ENCODE measurements around the gene PCMTD2. TPM values are rescaled to one million over a fixed set of nuclear protein-coding genes. Genes with fewer than 3 reads are reported as not detected.

Gene PCMTD2
- total and polyA plus RNA-seq, 2 of the 8 experiments (the other 6 are each of a cell fraction or from before 2014, with no cell fraction given): 21.4 to 55.1 TPM

- no peak overlapping the region for H2AFZ ChIP-seq (ENCODE audit: low read length)
- H4K20me1 ChIP-seq (replicated peaks in 1 of 2; ENCODE audit: control insufficient read depth in 1 of 2, insufficient read depth in 2 of 2, low read length in 2 of 2): no peaks in the 10 kb centered on the region
Measured at GRCh38 chr20:64226686-64227580, 28.6 kb upstream of the PCMTD2 start.

More at GRCh38 chr20:64226686-64227580, 28.6 kb upstream of the PCMTD2 start:
- 92% methylated on average over 24 of the region's 25 CpGs; no CpG with 5 or more reads in 1 of the 2 experiments for WGBS, 2 experiments (ENCODE audit: extremely low coverage in 1 of 2, insufficient coverage in 1 of 2, insufficient read length in 1 of 2, insufficient replicate concordance in 2 of 2, low coverage in 1 of 2, low lambda C conversion rate in 2 of 2, missing lambda C conversion rate in 1 of 2)
- no peaks in the 10 kb centered on the region for H3K36me3 ChIP-seq (ENCODE audit: control insufficient read depth in 2 of 4, insufficient read depth in 4 of 4, low read length in 3 of 4)
- no peak overlapping the region for H2BK5ac ChIP-seq (ENCODE audit: low read depth, low read length)
- DNase-seq (ENCODE audit: low read depth in 1 of 2, low spot score in 2 of 2) (no peak), FAIRE-seq (no peak)
- TF ChIP-seq HDAC6 (IDR thresholded peaks at IDR 0.05; ENCODE audit: low read depth, low read length) (no peak), RXRA (IDR thresholded peaks at IDR 0.05; ENCODE audit: insufficient read depth, low read depth, low read length) (no peak), SP1 (IDR thresholded peaks at IDR 0.05; ENCODE audit: low read depth, low read length) (no peak), USF2 (IDR thresholded peaks at IDR 0.05; ENCODE audit: low read length) (no peak), GTF2F1 (IDR thresholded peaks at IDR 0.05; ENCODE audit: borderline replicate concordance, low read depth, low read length) (no peak), SRF (IDR thresholded peaks at IDR 0.05; ENCODE audit: low read depth, low read length) (no peak), ASH2L (IDR thresholded peaks at IDR 0.05; ENCODE audit: low read length) (no peak)
- H2BK20ac ChIP-seq (ENCODE audit: low read length): no peak overlapping the region
- no peaks in the 10 kb centered on the region for H3K23me2 ChIP-seq (ENCODE audit: low read depth, low read length)
- H3K79me2 ChIP-seq (ENCODE audit: control insufficient read depth in 1 of 2, insufficient read depth in 2 of 2, low read length in 2 of 2): no peaks in the 10 kb centered on the region
- no peak overlapping the region for H3K14ac ChIP-seq (ENCODE audit: insufficient read length)
- H3K4ac ChIP-seq (replicated peaks; ENCODE audit: insufficient read length, low read depth, low read length): no peak overlapping the region
- no peak overlapping the region for H2BK15ac ChIP-seq (ENCODE audit: low read length)
- H3K79me1 ChIP-seq (ENCODE audit: low read depth, low read length): no peaks in the 10 kb centered on the region
- H4K8ac ChIP-seq (ENCODE audit: extremely low read depth, insufficient read depth, low read length): no peak overlapping the region; the same call in 1 of the 2 replicates
- H3K56ac ChIP-seq (replicated peaks; ENCODE audit: insufficient read length, low read depth, low read length): no peak overlapping the region
- H3K9ac ChIP-seq (replicated peaks in 1 of 4; ENCODE audit: extremely low read depth in 1 of 4, low read depth in 3 of 4, low read length in 3 of 4): no peak overlapping the region
- H2BK12ac ChIP-seq (ENCODE audit: low read depth, low read length): no peak overlapping the region
- no peak overlapping the region for H3K18ac ChIP-seq (ENCODE audit: extremely low read depth, low read length)
- H3K4me2 ChIP-seq (ENCODE audit: insufficient read depth in 1 of 2, low read depth in 2 of 2, low read length in 2 of 2): no peak overlapping the region
- H3K23ac ChIP-seq (ENCODE audit: insufficient read length): no peak overlapping the region
- peaks cover 0 to 12% (median 10%) of the 10 kb centered on the region in 4 experiments; a peak in 6 of 7 replicates for H3K4me1 ChIP-seq (replicated peaks in 1 of 4; ENCODE audit: control insufficient read depth in 3 of 4, insufficient read depth in 4 of 4, low read length in 3 of 4)
- H2BK120ac ChIP-seq (replicated peaks; ENCODE audit: low read depth, low read length): no peak overlapping the region
- H2AK5ac ChIP-seq (ENCODE audit: low read depth, low read length): no peak overlapping the region
- CTCF ChIA-PET (ENCODE audit: partially characterized antibody): interaction anchor here (0.8 to 1.7 kb wide), 3 partner anchors 13 to 55 kb away, joined by 3 to 4 read pairs (median 3); no protein-coding TSS in a partner anchor
- no peak overlapping the region for H3K27ac ChIP-seq (ENCODE audit: low read depth, low read length)
- no peak overlapping the region for H4K5ac ChIP-seq (ENCODE audit: insufficient read length, low read depth, low read length)
- no peak overlapping the region for H3K4me3 ChIP-seq (ENCODE audit: extremely low read depth in 1 of 4, insufficient read depth in 2 of 4, low read depth in 3 of 4, low read length in 4 of 4)
- H4K91ac ChIP-seq (replicated peaks; ENCODE audit: insufficient read length, low read length): no peak overlapping the region
- no peaks in the 10 kb centered on the region for H3K9me3 ChIP-seq (ENCODE audit: insufficient read depth in 2 of 2, low read depth in 1 of 2, low read length in 1 of 2)
- POLR2A ChIA-PET (ENCODE audit: partially characterized antibody): no interaction called here
- H3K27me3 ChIP-seq (replicated peaks in 1 of 4; ENCODE audit: control insufficient read depth in 3 of 4, extremely low read depth in 1 of 4, insufficient read depth in 3 of 4, low read length in 3 of 4): no peaks in the 10 kb centered on the region
